GM12892 (cell line): Measurements from ENCODE around the gene SCP2.

Source experiments
- POLR2A ChIP-seq: IDR thresholded peaks from 2 replicates; pipeline ENCODE4 v1.6.1; 2011; ENCODE audit warnings: low read depth, low read length, control low read depth
- TAF1 ChIP-seq: IDR thresholded peaks from 2 replicates; pipeline ENCODE4 v1.6.1; 2011; ENCODE audit warnings: low read depth, mild to moderate bottlenecking, control low read depth, low read length, borderline replicate concordance

- TF ChIP-seq POLR2A (no peak), TAF1 (no peak)
Measured at GRCh38 chr1:52925571-52926005, 1.5 kb upstream of the SCP2 start.
